HG02759 (cell line): ENCODE data around the gene ZNF519.
"Not testable (repeated sequence)": the region's sequence is repeated elsewhere in the genome, so short reads cannot be mapped to it uniquely, and the experiment has no call there.

Source experiments
- ATAC-seq: cut with Tn5 transposase; IDR thresholded peaks from one replicate; pipeline ENCODE4 v1.9.1; 2021; ENCODE audit warnings: mild to moderate bottlenecking, moderate library complexity; ENCODE audit not compliant: unreplicated experiment

ZNF519 gene

GRCh38 chr18:14147935-14148865 lies 16.0 kb upstream of the ZNF519 start:
- not testable (repeated sequence) for ATAC-seq

DNA sequence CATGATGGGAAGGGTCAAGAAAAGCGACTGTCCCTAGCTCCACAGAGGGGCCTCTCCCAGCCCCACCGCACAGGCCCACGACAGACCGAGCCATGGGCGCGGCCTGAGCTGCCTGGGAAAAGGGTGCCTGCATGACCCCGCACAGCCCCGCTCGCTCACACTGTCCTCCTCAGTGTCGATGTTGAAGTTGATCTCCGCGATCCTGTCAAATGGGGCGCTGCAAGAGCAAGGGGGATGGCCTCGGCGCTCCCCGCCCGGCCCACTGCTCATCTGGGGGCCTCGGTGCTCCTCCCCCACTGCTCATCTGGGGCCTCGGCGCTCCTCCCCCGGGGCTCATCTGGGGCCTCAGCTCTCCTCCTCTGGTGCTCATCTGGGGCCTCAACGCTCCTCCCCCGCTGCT lies 14.5 kb upstream of the ZNF519 start:
- ATAC-seq, result not testable (repeated sequence)

- not testable (repeated sequence) for ATAC-seq
Observed at GRCh38 chr18:14145581-14146338, 13.5 kb upstream of the ZNF519 start.

DNA sequence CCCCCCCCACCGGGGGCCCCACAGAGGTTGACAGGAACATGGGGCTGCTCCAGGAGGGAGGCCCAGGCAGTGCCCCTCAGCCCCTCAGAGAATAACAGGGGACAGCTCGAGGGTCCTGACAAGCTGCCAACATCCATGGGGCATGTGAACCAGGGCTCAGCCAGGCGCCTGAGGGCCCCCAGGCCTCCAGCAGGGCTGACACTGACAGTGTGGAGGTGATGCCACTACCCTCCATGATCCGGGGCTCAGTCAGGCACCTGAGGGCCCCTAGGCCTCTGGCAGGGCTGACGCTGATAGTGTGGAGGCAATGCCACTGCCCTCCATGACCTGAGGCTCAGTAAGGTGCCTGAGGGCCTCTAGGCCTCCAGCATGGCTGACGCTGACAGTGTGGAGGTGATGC lies 12.8 kb upstream of the ZNF519 start:
- not testable (repeated sequence) for ATAC-seq

DNA sequence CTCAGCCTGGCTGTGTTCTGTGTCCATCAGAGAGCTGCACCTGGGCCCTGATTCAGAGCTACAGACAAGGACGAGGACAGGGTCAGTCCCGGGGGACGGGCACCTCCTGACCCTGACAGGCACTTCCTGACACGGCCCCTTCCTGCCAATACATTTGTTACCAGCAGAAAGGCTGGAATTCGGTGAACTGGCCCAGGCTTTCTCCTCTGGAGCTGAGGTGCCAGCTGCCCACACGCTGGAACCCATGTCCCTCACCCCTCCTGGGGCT lies 12.3 kb upstream of the ZNF519 start:
- no peak for ATAC-seq

- not testable (repeated sequence) for ATAC-seq
Observed at GRCh38 chr18:14143871-14144627, 11.8 kb upstream of the ZNF519 start.

DNA sequence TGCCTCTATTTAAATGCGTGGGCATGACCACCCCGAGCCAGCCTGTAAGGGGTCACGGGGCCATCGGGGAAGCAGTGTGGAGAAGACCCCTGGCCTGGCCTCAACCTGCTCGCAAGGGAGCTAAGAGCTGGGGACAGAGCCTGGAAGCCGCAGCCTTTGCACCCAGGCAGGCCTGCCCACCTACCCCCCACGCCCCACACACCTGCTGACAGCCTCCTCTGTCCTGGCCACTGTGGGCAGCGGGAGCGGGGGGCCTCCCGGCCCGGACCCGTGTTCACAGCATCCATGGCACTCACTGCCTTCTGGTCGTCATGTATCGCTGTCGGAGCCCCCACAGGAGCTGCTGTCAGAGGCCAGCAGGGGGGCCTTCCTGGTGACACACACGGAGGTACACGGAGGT lies 11.2 kb upstream of the ZNF519 start:
- not testable (repeated sequence) for ATAC-seq

DNA sequence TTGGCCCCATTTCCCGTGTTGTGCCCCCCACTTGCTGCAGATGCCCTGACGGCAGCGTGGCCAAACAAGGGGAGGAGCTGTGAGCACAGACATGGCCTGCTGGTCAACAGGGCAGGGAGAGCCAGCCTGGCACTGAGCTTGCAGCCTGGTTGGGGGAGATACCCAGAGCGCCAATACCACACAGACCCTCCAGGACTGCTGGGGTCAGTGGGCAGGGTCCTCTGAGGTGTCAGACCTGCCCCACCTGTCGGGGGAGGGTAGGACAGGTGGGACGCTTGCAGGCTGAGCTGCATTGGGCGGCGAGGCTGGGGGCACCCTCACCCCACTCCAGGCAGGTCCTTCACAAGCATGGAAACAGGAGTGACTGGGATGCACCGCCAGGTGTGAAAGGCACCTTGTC lies 9.9 kb upstream of the ZNF519 start:
- ATAC-seq, result not testable (repeated sequence)

DNA sequence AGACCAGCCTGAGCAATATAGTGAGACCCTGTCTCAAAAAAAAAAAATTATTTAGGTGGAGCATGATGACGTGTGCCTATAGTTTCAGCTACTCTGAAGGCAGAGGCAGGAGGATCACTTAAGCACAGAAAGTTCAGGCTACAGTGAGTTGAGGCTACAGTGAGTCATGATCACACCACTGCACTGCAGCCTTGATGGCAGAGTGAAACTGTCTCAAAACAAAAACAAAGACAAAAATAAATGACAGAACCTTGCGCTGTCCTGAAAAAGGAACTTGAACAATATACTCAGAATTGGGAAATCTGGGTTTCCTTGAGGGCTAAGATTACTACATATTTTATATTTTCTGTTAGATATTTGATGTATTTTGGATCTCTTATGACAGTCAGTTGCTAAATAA lies 7.3 kb upstream of the ZNF519 start:
- not testable (repeated sequence) for ATAC-seq

DNA sequence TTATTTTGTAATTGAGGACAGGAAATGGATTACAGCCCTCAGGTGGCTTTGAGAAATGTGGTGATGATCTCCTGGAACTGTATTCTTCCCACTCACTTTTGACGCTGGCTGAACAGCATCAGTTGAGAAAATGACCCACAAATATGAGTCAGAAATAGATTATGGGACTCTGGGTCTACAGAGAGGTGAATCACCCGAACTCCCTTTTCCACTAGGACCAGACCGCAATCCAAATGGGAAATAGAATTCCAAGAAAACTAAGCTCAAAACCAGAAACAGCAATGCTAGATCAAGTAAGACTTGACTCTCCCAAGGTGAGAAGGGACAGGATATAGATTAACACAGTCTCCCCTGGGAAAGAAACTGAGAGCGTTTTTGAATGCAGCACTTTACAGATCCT lies 5.7 kb upstream of the ZNF519 start:
- not testable (repeated sequence) for ATAC-seq

DNA sequence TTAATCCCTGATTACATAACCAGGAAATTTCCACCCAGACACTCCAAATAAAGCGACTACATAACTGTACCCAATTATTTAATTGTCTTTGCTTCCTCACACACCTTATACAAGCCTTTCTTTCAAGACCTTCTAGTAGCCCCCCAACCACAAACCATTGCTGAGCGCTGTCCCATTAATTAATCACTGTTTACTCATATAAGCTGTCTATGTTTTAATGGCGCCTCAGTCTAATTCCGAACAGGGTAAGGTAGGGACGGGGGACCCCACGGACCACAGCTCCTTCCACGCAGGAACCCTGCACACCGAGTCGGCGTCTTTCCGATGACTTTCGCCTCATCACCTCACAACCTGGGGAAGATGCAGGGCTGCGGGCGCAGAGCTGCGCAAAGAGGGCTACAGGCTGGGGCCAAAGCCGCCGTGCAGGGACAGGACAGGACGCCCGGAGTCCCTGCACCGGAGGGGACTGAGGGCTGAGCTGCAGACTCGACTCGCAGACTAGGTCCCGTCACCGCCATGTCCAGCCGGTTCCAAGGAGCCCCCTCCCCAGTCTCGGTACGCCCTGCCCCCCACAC lies 452 bp downstream of the ZNF519 start:
- ATAC-seq, result peak; percentile 20

GRCh38 chr18:14130804-14131203 lies 1.4 kb downstream of the ZNF519 start:
- ATAC-seq, result not testable (repeated sequence)

DNA sequence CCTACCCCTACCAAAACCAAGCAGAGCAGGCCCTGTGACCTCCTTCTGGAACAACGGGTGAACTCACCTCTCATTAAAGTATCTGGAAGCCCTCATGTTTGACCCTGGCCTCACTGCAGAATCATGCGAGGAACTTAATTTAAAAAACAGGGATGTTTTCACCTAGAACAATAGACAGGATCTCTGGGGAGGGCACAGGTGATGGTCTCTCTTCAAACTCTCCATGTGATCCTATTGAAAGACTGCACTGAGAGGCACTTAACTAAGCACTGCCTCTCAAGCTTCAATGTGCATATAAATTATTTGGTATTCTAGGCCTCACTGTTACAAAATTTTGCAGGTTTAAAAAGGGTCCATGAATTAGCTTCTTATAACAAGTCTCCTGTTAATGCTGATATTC lies 7.5 kb downstream of the ZNF519 start:
- ATAC-seq, result no peak

GRCh38 chr18:14122097-14122496 lies 10.1 kb downstream of the ZNF519 start:
- no peak for ATAC-seq

GRCh38 chr18:14120926-14121325 lies 11.3 kb downstream of the ZNF519 start:
- ATAC-seq, result no peak

DNA sequence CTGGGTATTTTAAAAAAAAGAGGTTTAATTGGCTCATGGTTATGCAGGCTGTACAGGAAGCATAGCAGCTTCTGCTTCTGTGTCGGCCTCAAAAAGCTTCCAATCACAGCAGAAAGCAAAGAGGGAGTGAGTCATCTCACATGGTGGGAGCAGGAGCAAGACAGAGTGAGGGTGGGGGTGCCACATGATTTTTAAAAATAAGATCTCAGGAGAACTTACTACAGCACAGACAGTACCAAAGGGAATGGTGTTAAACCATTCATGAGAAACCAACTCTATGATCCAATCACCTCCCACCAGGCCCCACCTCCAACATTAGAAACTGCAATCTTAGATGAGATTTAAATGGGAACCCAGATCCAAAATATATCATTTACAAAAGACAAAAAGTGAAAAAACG lies 14.6 kb downstream of the ZNF519 start:
- no peak for ATAC-seq

GRCh38 chr18:14106906-14107305 lies 25.3 kb downstream of the ZNF519 start:
- no peak for ATAC-seq

GRCh38 chr18:14104906-14105748 lies 27.1 kb downstream of the ZNF519 start:
- no peak for ATAC-seq

GRCh38 chr18:14104201-14104600 lies 28.0 kb downstream of the ZNF519 start:
- ATAC-seq, result no peak
